Measurements from ENCODE around the gene TRIM22. TPM values are rescaled to one million over a fixed set of nuclear protein-coding genes. Genes with fewer than 3 reads are reported as not detected.
"Not testable (repeated sequence)": the region's sequence is repeated elsewhere in the genome, so short reads cannot be mapped to it uniquely, and the experiment has no call there.

Gene TRIM22
- 1.2 and 1.5 TPM in 2 replicates for total RNA-seq (2014; rRNA removed; shearing (Covaris generic))

GRCh38 chr11:5689551-5689983, at the start of gene TRIM22:
Gene TRIM22 (plus strand): TSS chr11:5689790. CDS start chr11:5696233, 6,443 bp downstream.
- peak; percentile 40 for DNase-seq (ENCODE audit: low read depth)

GRCh38 chr11:5639953-5640352, 49.6 kb upstream of the TRIM22 start:
- no peak for DNase-seq (ENCODE audit: low read depth)

GRCh38 chr11:5643585-5643984, 46.0 kb upstream of the TRIM22 start:
- no peak for DNase-seq (ENCODE audit: low read depth)

GRCh38 chr11:5646139-5646538, 43.5 kb upstream of the TRIM22 start:
- no peak for DNase-seq (ENCODE audit: low read depth)

- no peak for DNase-seq (ENCODE audit: low read depth)
These were observed 34.1 kb upstream of the TRIM22 start for GRCh38 chr11:5655474-5655873.

- DNase-seq (ENCODE audit: low read depth): not testable (repeated sequence)
These were observed 32.6 kb upstream of the TRIM22 start for GRCh38 chr11:5656956-5657355.

GRCh38 chr11:5658318-5658717, 31.3 kb upstream of the TRIM22 start:
- DNase-seq (ENCODE audit: low read depth): no peak

- DNase-seq (ENCODE audit: low read depth): no peak
These were observed 26.1 kb upstream of the TRIM22 start for GRCh38 chr11:5663511-5663910.

GRCh38 chr11:5665051-5665570, 24.5 kb upstream of the TRIM22 start:
- DNase-seq (ENCODE audit: low read depth): no peak

GRCh38 chr11:5665746-5666401, 23.7 kb upstream of the TRIM22 start:
- DNase-seq (ENCODE audit: low read depth): no peak

- no peak for DNase-seq (ENCODE audit: low read depth)
These were observed 23.2 kb upstream of the TRIM22 start for GRCh38 chr11:5666402-5666793.

GRCh38 chr11:5671831-5672230, 17.8 kb upstream of the TRIM22 start:
- no peak for DNase-seq (ENCODE audit: low read depth)

- no peak for DNase-seq (ENCODE audit: low read depth)
These were observed 15.2 kb upstream of the TRIM22 start for GRCh38 chr11:5674391-5674790.

- peak; percentile 32 for DNase-seq (ENCODE audit: low read depth)
These were observed 9.8 kb upstream of the TRIM22 start for GRCh38 chr11:5679811-5680210.

- DNase-seq (ENCODE audit: low read depth): not testable (repeated sequence)
These were observed 6.6 kb upstream of the TRIM22 start for GRCh38 chr11:5682890-5683441.

- DNase-seq (ENCODE audit: low read depth): not testable (repeated sequence)
These were observed 6.0 kb upstream of the TRIM22 start for GRCh38 chr11:5683620-5684019.

- DNase-seq (ENCODE audit: low read depth): no peak
These were observed 5.4 kb upstream of the TRIM22 start for GRCh38 chr11:5684036-5684645.

- peak; percentile 93 for DNase-seq (ENCODE audit: low read depth)
These were observed 4.8 kb upstream of the TRIM22 start, which contains the start of gene TRIM5 for GRCh38 chr11:5684646-5685362. Gene TRIM5 (minus strand): TSS chr11:5685074. CDS start chr11:5680177, 4,897 bp downstream.

- DNase-seq (ENCODE audit: low read depth): no peak
These were observed 3.2 kb upstream of the TRIM22 start for GRCh38 chr11:5686426-5686825.

- DNase-seq (ENCODE audit: low read depth): no peak
These were observed 1.1 kb upstream of the TRIM22 start for GRCh38 chr11:5688482-5688881.

- DNase-seq (ENCODE audit: low read depth): no peak
These were observed 626 bp downstream of the TRIM22 start for GRCh38 chr11:5690216-5690615.

GRCh38 chr11:5690736-5691135, 1.1 kb downstream of the TRIM22 start:
- DNase-seq (ENCODE audit: low read depth): no peak

All from Daoy (cell line).